ENCODE measurements around the gene ARMC5.

DNA sequence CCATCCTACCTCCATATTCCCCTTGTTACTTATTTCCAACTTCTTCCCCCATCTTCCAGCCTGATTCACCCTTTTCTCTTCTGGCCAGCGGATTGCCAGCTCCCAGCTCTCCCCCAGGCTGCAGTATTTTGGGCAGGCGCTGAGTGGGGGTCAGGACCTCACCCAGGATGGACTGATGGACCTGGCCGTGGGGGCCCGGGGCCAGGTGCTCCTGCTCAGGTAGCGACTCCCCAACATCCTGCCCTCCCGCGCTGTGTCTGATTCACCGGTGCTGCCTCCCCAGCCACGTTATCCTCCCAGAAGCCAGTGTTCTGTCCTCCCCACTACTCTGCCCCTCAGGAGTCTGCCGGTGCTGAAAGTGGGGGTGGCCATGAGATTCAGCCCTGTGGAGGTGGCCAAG is 46.6 kb upstream of the ARMC5 start:
- TF ChIP-seq EZH2 (IDR thresholded peaks at IDR 0.05; ENCODE audit: borderline replicate concordance, low read length) (no peak), CTCF (conservative IDR thresholded peaks at IDR 0.05 in 1 of 2, IDR thresholded peaks at IDR 0.05 in 1 of 2; ENCODE audit: extremely low read depth in 1 of 2, insufficient read depth in 1 of 2, low read depth in 1 of 2, low read length in 2 of 2) (no peak)

Measured in mammary epithelial cell (primary cell).